Posterior cingulate gyrus (tissue), 11 donors: ENCODE data around the gene DNAJB2.
A peak's percentile ranks its signal among the peaks of the same experiment; 100 is the strongest.
"Not testable (repeated sequence)": the region's sequence is repeated elsewhere in the genome, so short reads cannot be mapped to it uniquely, and the experiment has no call there.

Experiments used
- DNase-seq, 10 donors: peaks; one replicate each; pipeline versions ENCODE4 v3.0.0 to v3.0.0-alpha.2; 2020 to 2021; ENCODE audit warnings: mixed read lengths in 3 of 10
- intact Hi-C: fragments of 100-400 bp; cut with DNase I; formaldehyde crosslinking; loops from one replicate; pipeline ENCODE4 v1.15.1; 2023

Gene DNAJB2

DNA sequence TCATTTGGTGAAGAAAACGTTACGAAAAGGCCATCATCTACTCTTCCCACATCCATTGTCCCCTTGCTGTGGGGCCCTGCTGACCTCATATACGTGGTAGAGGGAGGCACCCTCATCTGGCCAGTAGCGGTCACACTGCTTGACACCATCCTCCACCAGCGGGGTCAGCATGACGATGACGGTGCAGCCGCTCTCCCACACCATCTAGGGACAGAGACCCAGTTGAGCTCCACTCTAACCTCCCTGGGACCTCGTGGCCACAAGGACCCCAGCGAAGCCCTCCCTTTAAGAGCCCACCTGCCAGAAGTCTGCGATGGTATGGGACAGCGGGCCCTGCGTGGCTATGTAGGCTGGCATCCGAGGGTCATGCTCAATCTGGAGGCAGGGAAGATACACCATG is 17.0 kb downstream of the DNAJB2 start:
- peak in 1 of 10 donors; percentile 57 for DNase-seq
- intact Hi-C loops = loop anchor here (5.0 kb wide), 2 partner anchors 54 to 119 kb away; partner anchors contain the start of genes CNPPD1 and RETREG2

DNA sequence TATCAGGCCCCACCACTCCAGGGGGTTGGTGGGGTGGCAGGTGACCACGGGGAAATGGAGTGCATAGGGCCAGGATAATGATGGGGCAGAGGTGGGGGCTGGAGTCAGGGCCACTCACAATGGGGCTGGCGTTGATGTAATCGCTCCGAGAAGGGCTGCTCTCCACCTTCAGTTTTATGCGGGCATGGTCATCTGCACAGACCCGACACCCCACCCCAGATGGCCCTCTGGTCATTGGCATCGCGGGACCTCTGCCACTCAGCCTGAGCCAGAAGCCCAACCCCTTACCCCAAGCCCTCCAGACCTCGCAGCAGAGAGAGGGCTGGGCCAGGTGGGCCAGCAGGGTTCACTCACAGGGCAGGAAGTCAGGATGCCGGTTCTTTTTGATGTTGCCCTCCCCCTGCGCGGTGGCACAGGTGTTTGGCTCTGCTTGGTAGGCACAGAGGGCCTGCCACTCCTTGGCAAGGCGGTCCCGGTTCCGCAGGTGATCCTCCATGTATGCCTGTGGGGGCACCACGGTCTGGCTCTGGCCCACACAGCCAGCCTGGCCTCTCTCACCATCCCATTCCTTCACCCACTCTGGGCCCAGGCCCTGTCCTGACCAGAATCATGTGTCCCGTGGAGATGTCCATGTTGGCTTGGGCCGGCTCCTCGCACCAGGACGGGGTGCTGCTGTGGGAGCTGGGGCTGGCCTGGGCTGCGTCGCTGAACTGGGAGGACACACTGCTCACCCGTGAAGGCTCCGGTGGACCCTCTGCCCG is 17.6 kb downstream of the DNAJB2 start:
- intact Hi-C loops = loop anchor here (5.0 kb wide), 2 partner anchors 55 to 120 kb away; partner anchors contain the start of genes CNPPD1 and RETREG2
- peak in 2 of 10 donors; percentile 44 to 78 for DNase-seq

DNA sequence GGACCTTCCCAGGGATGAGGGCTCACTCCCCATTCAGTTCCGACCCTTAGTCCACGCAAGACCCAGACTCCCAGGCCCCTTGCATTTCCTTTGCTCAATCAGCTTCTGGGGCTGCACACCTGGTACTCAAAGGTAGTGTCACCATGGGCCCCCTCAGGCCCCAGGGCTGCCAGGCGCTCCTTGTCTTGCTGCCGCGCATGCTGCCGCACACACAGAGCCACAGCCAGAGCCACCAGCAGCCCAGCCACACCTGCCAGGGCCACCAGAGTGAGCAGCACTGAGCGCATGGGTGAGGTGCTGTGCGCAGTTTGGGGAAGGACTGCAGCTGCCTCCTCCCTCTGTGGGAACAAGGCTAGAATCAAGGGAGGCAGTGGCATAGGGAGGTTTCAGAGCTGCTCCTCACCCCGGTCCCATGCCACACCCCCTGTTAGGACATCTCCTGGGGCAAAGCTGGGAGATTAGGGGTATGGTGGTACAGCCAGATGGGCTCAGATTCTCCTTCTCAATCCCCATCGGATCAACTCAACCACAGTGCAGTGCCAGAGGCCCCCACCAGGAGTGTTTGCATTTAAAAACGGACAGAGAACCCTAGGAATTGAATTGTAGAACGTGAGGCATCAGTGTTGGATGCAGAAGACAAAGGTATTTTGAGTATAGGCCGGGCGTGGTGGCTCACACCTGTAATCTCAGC is 18.7 kb downstream of the DNAJB2 start:
- DNase-seq = peak in 1 of 10 donors; percentile 66
- intact Hi-C loops = loop anchor here (1.0 to 5.0 kb wide), 4 partner anchors 21 to 138 kb away; partner anchors contain the start of genes CNPPD1, NHEJ1 and RETREG2

DNA sequence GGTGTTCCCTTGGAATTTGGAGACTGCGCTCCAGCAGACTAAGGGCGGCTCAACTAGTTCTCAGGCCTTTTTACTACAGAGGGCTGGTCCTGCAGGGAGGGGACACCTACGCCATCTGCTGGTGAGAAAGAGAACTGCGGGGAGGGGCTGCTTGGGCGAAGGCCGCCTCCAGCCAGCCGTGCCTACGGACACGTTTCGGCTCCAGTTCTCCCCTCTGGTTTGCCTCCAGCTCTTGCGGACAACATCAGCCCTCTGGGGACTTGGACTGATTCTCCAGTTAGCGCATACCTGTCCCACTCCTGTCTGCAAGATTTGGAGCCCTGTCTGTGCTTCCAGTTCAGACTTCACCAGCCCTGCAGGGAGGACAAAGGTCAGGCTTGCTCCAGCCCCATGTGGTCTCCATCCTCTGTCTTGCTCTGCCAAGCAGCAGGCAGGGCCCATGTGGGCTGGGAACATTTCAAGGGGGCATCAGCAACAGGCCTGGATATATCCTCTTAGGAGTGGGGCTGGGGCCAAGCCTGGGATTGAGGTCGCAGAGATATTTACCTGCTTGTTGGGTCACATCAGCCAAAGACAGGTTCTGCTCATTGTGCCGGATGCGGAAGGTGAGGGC is 19.7 kb downstream of the DNAJB2 start:
- intact Hi-C loops = loop anchor here (1.0 to 5.0 kb wide), 4 partner anchors 22 to 139 kb away; partner anchors contain the start of genes CNPPD1, NHEJ1 and RETREG2

DNA sequence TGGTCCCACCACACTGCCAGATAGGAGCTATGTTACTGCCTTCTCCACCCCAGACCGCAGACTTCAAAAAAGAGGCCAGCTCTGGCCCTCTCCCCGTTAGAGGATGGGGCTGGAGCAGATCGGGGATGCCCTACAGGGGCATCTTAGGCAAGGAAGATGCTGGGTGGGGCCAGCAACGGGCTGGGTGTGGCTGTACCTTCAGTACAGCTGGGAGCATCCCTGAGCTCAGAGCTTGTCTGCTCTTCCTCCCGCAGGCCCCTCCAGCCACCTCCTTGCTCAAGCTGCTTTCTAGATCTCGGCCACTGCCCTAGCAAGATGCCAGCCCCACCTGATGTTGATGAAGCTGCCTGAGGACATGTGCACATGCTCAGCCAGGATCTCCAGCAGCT is 20.2 kb downstream of the DNAJB2 start:
- DNase-seq = peak in 1 of 10 donors; percentile 75
- intact Hi-C loops = loop anchor here (5.0 kb wide), 2 partner anchors 57 to 122 kb away; partner anchors contain the start of genes CNPPD1 and RETREG2

More for the DNA sequence above, 19.7 kb downstream of the DNAJB2 start:
- peak; percentile 79 to 98 (median 94) for DNase-seq

DNA sequence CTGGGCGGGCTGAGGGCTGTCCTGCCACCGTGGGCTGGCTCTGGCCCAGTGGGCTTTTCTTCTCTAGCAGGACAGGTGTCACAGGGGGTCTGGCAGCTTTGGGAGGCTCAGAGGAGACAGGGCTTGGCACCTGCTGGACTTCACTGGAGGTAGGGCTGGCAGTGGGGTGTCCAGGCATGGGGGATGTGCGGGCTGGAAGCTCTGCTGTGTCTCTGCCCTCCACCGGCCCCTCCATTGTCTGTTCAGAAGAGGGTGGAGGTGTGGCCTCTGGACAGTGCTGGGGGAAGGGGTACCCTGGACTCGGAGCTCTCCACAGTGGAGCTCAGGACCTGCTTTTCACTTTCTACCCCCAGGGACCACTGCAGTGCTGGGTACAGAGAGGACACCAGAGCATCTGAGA is 20.9 kb downstream of the DNAJB2 start:
- intact Hi-C loops = no loop called here
- no peak for DNase-seq

DNA sequence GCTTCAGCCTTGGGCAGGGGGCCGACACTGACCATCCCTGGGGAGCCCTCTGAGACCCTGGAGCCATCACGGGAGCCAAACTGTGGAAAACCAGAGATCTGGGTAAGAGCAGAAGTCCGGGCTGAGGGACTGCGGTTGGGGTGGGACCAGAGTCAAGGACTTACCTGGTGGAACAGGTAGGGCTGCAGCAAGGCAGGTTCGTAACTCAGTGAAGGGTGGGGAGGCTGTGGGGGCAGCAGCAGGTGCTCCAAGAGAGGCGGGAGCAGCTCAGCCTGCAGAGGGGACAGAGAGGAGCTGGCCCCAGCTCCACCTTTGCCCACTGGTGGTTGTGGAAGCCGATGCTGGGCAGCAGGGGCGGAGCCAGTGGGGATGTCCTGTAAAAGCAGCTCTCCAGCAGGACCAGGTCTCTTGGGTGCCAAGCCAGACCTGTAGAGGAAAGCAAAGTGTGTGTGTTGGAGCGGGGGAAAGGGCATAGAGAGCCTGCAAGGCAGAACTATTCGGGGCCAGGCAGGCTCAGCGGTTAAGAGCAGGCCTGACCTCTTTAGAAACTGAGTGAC is 23.3 kb downstream of the DNAJB2 start:
- intact Hi-C loops = no loop called here
- DNase-seq = peak in 1 of 10 donors; percentile 67

DNA sequence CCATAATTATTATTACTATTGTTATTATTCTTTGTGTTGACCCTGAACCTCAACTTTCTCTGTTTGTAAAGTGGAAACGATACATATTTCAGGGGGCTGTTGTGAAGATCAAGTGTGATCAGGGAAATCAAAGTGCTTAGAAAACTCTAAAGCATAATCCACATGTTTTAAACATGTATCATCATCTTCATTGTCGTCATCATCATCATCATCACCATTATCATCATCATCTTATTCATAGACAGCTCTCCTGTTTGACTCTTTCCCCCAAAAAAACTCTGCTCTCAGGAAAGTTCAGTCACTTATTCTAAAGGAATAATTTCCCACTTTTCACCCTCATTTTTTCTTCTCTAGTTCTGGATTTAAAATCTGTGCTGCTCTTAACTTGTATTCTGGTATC is 25.1 kb downstream of the DNAJB2 start:
- no peak for DNase-seq
- intact Hi-C loops = no loop called here

DNA sequence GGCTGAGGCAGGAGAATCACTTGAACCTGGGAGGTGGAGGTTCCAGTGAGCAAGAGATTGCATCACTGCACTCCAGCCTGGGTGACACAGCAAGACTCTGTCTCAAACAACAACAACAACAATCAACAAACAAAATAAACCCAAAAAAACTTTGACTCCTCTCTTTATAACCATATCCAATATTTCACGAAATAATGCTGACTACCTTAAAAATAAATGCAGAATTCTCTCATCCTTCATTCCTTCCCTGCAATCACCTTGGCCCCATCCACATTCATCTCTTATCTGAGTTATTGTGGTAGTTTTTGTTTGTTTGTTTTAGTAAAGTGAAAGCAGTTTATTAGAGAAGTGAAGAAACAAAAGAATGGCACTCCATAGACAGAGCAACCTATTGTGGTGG is 26.9 kb downstream of the DNAJB2 start:
- no peak for DNase-seq
- intact Hi-C loops = no loop called here

DNA sequence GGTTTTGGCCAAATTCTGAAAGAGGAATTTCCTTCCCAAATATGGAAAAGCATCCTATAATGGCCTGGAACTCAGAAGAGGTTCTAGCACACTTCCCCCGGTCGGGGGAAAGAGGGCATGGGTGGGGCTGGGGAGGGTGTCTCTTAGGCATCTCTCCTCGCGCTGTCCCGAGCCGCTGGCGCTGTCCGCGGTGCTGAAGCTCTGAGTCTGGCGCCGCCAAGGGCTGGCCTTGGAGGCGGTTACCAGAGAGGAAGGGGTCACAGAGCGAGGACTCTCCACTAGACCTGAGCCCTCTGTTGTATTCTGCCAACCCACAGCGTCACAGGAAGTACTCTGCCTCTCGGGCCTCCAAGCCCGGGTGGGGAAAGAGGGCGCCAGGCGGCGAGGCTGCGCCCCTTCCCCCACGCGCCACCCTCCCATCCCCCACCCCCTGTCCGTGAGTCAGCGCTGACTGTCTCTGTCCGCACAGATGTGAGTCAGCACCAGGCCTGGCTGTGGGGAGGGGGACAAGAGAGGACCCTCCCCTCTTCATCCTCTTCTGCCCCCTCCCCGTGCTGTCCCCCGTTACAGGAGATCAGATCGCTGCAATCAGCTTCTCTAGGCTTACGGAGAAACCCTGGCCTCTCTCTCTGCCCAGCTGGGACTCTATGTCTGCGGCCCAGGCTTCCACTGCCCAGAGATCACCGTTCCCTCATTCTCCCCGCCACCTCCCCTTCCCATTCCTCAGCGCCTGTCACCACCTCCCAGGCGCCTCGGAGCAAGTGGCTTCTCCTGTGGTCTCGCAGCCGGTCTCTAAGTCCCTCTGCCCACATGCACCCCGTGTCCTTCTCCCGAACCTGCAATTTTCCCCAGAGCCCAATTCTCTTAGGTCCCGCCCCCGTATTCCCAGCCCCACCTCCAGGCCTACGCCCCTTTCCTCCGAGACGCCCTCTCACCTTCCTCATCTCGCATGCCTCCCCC is 29.3 kb downstream of the DNAJB2 start:
- DNase-seq = peak in 7 of 10 donors; percentile 41 to 92 (median 62)
- intact Hi-C loops = no loop called here

DNA sequence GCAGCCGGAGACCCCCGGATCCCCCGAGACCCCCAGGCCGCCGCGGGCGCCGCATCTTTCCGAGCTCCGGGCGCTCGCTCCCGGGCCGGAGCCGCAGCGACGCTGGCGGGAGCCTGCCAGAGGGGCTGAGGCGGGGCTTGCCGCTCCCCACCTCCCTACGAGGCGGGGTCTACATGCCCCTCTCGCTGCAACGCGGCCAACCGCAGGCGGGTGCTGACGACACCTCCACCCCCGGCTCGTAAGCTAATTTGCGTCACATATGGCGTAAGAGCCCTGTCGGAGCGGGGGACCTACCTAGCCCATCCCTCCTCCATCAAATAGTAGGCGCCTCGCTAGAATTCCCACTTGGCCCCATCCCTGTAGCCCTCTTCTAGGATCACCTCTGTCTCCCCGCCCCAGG is 30.1 kb downstream of the DNAJB2 start, which contains the start of gene PTPRN:
PTPRN (minus strand) TSS at position 124 of the 400 bp plus-strand sequence; CDS start at position 55, 69 bp downstream.
- intact Hi-C loops = no loop called here
- peak in 9 of 10 donors; percentile 20 to 98 (median 79) for DNase-seq

DNA sequence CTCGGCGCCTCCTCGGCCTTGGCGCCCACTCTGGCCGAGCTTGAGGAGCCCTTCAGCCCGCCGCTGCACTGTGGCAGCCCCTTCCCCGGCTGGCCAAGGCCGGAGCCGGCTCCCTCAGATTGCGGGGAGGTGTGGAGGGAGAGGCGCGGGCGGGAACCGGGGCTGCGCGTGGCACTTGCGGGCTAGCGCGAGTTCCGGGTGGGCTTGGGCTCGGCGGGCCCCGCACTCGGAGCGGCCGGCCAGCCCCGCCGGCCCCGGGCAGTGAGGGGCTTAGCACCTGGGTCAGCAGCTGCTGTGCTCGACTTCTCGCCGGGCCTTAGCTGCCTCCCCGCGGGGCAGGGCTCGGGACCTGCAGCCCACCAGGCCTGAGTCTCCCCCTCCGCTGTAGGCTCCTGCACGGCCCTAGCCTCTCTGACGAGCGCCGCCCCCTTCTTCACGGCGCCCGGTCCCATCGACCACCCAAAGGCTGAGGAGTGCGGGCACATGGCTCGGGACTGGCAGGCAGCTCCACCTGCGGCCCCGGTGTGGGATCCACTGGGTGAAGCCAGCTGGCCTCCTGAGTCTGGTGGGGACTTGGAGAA is 33.6 kb downstream of the DNAJB2 start:
- intact Hi-C loops = not testable (repeated sequence)
- peak in 1 of 10 donors; percentile 77 for DNase-seq

DNA sequence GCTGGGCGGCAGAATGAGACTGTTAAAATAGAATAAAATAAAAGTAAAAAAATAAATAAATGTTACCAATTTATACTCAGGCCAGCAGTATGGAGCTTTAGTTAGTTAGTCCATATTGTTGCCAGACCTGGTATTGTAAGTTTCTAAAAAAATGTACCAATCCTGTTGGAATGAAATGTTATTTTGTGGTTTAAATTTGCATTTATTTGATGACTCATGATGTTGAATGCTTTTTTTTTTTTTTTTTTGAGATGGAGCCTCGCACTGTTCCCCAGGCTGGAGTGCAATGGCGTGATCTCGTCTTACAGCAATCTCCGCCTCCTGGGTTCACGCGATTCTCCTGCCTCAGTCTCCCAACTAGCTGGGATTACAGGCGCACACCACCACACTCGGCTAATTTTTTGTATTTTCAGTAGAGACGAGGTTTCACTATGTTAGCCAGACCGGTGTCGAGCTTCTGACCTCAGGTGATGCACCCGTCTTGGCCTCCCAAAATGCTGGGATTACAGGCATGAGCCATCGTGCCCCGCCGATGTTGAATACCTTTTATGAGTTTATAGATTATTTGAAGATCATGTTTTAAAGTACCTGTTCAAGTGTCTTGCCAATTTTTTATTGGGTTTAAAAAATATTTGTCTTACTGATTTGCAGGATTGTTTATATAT is 35.8 kb downstream of the DNAJB2 start:
- DNase-seq = peak in 1 of 10 donors; percentile 63
- intact Hi-C loops = no loop called here

DNA sequence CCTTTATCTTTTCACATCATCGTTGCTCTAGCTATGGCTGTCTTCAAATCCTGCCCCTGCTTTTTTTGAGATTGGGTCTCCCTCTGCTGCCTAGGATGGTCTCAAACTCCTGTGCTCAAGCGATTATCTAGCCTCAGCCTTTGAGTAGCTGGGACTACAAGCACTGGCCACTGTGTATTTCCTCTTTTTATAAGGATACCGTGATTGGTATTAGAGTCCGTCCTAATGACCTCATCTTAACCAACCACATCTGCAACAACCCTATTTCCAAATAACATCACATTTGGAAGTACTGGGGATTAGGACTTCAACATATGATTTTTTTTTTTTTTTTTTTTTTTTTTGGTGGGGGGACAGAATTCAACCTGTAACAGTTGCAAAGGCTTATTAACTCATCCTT is 44.3 kb downstream of the DNAJB2 start:
- no peak for DNase-seq
- intact Hi-C loops = no loop called here

DNA sequence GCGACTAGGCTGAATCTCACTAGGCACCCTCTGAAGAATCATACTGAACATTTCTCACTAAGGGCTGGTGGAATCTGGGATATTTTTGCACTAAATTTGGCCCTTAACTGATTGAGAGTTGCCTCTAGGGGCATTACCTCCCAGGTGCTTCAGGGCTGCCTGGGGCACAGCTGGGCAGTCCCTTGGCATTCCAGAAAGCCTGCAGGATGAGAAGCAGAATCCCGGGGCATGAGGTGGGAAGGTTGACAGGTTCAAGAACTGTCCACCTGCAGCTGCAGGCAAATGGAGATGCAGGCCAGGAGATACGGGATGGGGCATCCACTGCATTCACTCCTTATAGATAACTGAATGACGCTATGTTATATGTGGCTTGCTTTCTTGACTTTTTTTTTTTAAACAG is 46.0 kb downstream of the DNAJB2 start:
- no peak for DNase-seq
- intact Hi-C loops = no loop called here

DNA sequence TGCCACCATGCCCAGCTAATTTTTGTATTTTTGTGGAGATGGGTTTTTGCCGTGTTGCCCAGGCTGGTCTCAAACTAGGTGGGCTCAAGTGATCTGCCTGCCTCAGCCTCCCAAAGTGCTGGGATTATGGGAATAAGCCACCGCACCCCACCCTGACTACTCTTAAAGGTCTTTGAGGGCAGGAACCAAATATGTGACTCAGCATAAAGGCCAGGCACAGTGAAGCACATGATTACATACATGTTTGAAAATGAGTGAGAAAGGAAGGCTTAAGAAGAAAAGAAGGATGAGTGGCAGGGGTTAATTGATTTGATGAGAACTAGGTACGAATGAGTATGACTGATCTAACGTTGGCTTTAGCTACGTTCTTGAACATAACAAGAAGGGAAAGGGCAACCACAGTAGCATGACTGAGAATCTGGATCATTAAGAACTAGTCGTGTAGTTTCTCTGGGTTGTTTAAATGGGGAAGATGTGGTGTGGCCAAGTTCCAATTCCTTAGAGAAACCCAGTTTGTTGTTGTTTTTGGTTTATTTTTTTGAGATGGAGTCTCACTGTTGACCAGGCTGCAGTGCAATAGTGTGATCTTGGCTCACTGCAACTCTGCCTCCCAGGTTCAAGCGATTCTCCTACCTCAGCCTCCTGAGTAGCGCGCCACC is 46.6 kb downstream of the DNAJB2 start:
- DNase-seq = no peak
- intact Hi-C loops = no loop called here

DNA sequence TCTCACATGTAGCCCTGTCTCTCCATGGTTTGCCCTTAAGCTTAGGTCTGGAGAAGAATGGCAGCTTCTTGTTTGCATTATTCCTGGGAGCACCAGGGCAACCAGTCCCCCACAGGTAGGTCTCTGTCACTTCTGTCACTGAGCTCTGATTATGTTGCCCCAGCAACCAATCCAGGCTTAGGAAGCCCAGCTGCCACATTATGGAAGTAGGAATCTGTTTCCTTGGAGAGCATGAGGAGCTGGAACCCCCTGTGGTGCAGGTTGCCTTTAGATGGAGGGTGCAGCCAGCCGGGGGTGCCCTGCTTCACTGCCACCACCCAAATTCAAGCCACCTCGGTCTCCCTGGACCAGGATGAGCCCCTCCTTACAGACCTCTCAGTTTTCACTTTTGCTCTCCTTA is 48.6 kb downstream of the DNAJB2 start:
- DNase-seq = no peak
- intact Hi-C loops = no loop called here
